HG02571 (cell line): ENCODE measurements around the gene PPM1E.
"Not testable (repeated sequence)": the region's sequence is repeated elsewhere in the genome, so short reads cannot be mapped to it uniquely, and the experiment has no call there.

Experiments used
- ATAC-seq: cut with Tn5 transposase; IDR thresholded peaks from one replicate; pipeline ENCODE4 v1.9.1; 2021; ENCODE audit warnings: mild to moderate bottlenecking, moderate library complexity; ENCODE audit not compliant: unreplicated experiment

The PPM1E gene

GRCh38 chr17:58778482-58778881 is 22.8 kb downstream of the PPM1E start:
- not testable (repeated sequence) for ATAC-seq

- no peak for ATAC-seq
Observed at GRCh38 chr17:58779446-58779845, 23.8 kb downstream of the PPM1E start.

- ATAC-seq = no peak
Observed at GRCh38 chr17:58783380-58783779, 27.7 kb downstream of the PPM1E start.

GRCh38 chr17:58785097-58785496 is 29.4 kb downstream of the PPM1E start:
- ATAC-seq = no peak

- ATAC-seq = no peak
Observed at GRCh38 chr17:58786586-58787295, 31.1 kb downstream of the PPM1E start.

- ATAC-seq = no peak
Observed at GRCh38 chr17:58788199-58788598, 32.5 kb downstream of the PPM1E start.

- no peak for ATAC-seq
Observed at GRCh38 chr17:58789160-58789559, 33.5 kb downstream of the PPM1E start.

GRCh38 chr17:58789831-58790230 is 34.2 kb downstream of the PPM1E start:
- no peak for ATAC-seq

GRCh38 chr17:58794508-58794907 is 38.9 kb downstream of the PPM1E start:
- ATAC-seq = not testable (repeated sequence)

- no peak for ATAC-seq
Observed at GRCh38 chr17:58802188-58802587, 46.5 kb downstream of the PPM1E start.

GRCh38 chr17:58806046-58806445 is 50.4 kb downstream of the PPM1E start:
- ATAC-seq = no peak

- ATAC-seq = no peak
Observed at GRCh38 chr17:58808609-58809563, 53.2 kb downstream of the PPM1E start.

- no peak for ATAC-seq
Observed at GRCh38 chr17:58809564-58809936, 53.9 kb downstream of the PPM1E start.

GRCh38 chr17:58811290-58811689 is 55.6 kb downstream of the PPM1E start:
- no peak for ATAC-seq

GRCh38 chr17:58813712-58814111 is 58.1 kb downstream of the PPM1E start:
- ATAC-seq = no peak

GRCh38 chr17:58818654-58819053 is 63.0 kb downstream of the PPM1E start:
- no peak for ATAC-seq

- ATAC-seq = no peak
Observed at GRCh38 chr17:58822148-58823050, 66.7 kb downstream of the PPM1E start.

- no peak for ATAC-seq
Observed at GRCh38 chr17:58823051-58823525, 67.4 kb downstream of the PPM1E start.

- ATAC-seq = no peak
Observed at GRCh38 chr17:58829172-58829637, 73.6 kb downstream of the PPM1E start.

GRCh38 chr17:58831780-58832179 is 76.1 kb downstream of the PPM1E start:
- no peak for ATAC-seq

GRCh38 chr17:58832514-58832913 is 76.9 kb downstream of the PPM1E start:
- ATAC-seq = no peak
